Posterior cingulate gyrus (tissue), 11 donors: ENCODE data around the gene ZNF277.

ENCODE experiments used
- DNase-seq, 10 donors: peaks; one replicate each; pipeline versions ENCODE4 v3.0.0 to v3.0.0-alpha.2; 2020 to 2021; ENCODE audit warnings: mixed read lengths in 3 of 10
- intact Hi-C: fragments of 100-400 bp; cut with DNase I; formaldehyde crosslinking; loops from one replicate; pipeline ENCODE4 v1.15.1; 2023

The ZNF277 gene

GRCh38 chr7:112205343-112206237 lies 905 bp upstream of the ZNF277 start:
- peak; percentile 47 to 94 (median 54) for DNase-seq
- intact Hi-C loops: loop anchor here (5.0 to 10.0 kb wide), 4 partner anchors 43 to 451 kb away; no protein-coding TSS in a partner anchor

DNA sequence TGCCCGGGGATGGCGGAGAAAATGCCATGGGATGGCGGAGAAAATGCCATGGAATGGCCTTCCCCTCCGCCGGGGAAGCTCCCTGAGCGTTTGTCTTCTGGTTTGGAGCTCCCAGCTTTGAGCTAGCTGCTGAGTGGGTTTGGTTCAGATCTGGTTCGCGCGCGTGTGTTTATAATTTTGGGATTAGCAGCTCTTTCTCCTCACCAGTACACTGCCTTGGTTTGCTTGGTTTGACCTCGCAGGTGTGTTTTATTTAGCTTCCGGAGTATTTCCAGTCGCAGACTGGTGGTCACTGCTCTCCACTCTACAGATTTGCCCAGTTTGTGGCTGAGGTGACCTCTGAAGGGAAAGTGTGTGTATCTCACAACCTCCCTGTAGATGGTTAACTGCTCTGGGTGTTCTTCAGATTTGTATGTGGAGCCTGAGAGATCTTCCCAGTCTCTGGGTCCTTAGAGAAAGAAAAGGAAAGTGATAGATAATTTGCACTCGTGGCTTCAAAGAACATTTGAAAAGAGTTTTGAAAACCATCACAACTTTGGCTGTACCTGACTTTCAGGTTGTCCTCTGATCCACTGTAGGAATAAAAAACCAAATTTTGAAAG lies 597 bp downstream of the ZNF277 start:
- no peak for DNase-seq
- intact Hi-C loops: loop anchor here (5.0 to 10.0 kb wide), 4 partner anchors 45 to 452 kb away; no protein-coding TSS in a partner anchor

DNA sequence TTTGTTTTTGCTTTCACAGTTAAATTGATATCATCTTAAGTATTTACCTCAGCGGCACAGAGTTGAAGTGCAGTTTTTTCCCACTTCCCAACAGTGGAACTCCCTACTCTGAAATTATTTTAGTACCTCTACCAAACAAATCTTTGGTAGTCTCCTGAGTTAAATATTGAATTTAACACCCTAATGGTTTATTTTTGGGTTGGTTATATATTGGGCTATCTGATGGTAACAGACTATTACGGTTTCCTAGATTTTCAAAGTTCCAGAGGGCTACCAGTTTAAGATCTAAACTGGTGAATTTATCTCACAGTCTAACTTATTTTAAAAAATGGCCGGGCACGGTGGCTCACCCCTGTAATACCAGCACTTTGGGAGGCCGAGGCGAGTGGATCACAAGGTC lies 1.3 kb downstream of the ZNF277 start:
- no peak for DNase-seq
- intact Hi-C loops: loop anchor here (5.0 to 10.0 kb wide), 4 partner anchors 45 to 453 kb away; no protein-coding TSS in a partner anchor

GRCh38 chr7:112211348-112211907 lies 4.9 kb downstream of the ZNF277 start:
- DNase-seq: no peak
- intact Hi-C loops: no loop called here

DNA sequence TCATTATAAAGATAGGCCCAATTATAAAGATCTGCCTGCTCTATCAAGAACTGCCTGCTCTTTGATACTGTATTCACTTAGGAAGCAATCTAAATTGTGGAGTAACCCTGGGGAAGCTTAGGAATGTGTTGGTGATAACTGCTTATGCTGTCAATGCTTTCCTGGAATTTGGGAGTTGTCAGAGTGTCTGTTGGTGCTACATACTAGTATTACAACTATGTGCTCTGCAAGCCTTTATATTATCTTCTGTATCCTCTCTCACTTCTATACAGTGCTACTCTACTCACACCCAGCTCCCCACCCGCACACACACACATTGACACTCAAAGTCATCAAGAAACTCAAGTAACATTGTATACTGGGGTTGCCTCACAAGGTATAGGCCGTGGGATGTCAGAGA lies 6.1 kb downstream of the ZNF277 start:
- DNase-seq: no peak
- intact Hi-C loops: no loop called here

DNA sequence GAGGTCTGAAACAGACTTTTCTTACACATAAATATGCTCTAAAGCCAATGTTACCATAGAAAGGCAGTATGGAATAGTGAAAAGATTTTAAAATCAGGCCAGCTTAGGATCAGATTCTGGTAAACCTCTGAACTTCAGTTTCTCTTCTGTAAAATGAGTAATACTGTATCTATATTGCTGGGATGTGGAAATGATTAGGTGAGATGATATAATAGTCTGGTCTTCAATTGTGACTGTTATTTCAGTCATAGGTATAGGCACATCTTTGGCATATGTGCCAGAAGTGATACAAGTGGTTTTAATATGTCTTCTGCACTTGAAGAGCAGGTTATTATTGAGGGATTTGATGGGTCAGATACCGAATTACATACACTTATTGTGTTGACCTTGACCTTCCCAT lies 7.2 kb downstream of the ZNF277 start:
- intact Hi-C loops: no loop called here
- DNase-seq: no peak

DNA sequence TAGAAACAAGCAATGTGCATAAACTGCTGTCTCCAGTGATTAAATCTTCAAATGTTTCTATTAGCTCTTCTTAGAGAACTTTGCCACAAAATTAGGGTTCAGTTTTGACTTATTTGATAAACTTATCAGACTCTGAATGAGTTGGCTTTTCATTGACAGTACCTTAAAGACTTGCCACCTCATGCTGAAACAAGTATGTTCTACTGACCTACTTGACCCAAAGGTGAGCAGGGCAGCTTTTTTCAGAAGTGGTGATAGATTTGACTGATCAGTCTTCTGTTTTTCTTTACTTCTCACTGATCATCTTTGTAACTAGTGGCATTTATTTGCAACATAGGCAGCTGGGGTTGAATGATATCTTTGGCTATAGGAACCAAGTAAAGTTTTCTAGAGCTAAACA lies 7.8 kb downstream of the ZNF277 start:
- DNase-seq: no peak
- intact Hi-C loops: no loop called here

DNA sequence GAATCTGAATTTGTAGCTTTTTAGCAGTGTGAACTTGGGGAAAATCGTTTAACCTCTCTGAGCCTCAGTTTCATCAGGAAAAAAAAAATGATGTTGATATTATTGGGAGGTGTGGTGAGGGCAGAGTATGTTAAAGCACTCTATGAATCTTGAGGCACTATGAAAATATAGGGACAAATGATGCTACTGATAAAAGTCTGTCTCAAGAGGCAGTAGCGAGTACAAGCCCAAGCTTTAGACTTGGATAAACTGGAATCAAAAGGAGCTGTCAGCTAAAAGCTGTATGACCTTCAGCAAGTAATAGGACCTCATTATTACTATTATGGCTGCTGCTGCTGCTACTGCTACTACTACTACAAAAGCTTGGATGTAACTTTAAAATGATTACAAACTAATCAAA lies 8.4 kb downstream of the ZNF277 start:
- intact Hi-C loops: no loop called here
- no peak for DNase-seq

DNA sequence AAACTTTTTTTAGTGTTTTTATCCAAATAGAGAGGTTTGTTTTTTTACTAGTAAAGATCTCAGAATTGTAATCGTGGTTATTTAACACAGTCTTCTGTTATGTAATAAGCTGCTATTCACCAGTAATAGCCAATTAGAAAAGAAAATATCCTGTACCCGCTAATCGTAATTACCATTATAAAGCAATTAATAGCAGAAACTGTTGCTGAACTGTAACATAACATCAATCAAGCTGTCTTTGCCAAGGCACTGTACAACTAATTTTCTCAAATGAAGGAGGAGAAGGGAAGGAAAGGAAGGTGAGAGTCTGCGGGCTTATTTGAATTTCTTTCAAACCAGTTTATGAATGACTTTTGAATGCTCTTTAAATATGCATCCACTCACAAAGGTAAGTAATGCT lies 9.3 kb downstream of the ZNF277 start:
- intact Hi-C loops: no loop called here
- no peak for DNase-seq

GRCh38 chr7:112220877-112221434 lies 14.5 kb downstream of the ZNF277 start:
- intact Hi-C loops: no loop called here
- peak in 1 of 10 donors; percentile 67 for DNase-seq

DNA sequence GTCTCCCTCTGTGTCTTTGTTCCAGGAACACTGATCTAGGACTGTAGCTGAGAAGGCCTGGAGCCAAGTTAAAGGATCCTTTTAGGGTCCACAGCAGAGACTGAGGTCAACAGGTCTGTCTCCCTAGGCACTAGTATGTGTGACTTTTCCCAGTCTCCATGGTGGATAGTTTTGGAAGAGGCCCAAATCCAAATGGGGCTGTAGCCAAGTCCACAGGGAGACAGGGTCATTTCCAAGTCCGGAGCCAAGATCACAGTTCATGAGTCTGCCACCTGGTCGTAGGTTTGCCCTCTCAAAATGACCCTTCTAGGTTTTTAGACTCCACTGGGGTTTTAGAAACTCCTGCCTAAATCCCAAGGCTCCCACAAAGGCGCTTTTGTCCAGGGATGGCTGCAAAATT lies 16.8 kb downstream of the ZNF277 start:
- DNase-seq: no peak
- intact Hi-C loops: no loop called here

GRCh38 chr7:112224186-112224585 lies 17.7 kb downstream of the ZNF277 start:
- intact Hi-C loops: no loop called here
- DNase-seq: no peak

DNA sequence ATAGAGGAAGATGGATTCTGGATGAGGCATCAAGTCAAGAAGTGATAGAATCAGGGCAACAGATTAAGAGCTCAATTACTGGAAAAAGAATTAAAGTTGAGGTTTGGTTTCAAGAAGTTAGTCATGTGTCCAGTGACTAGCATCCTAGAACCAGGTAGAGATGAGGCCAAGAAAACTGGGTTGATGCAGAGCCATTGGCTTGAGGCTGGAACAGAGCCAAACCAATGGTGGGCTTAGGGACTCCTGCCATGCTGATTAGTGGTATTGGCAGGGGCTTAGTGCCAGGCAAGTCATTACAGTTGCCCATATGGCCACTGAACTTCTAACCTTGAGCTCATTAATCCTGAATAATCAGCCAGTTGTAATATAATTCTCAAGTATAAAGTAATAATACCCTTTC lies 18.5 kb downstream of the ZNF277 start:
- DNase-seq: no peak
- intact Hi-C loops: no loop called here

DNA sequence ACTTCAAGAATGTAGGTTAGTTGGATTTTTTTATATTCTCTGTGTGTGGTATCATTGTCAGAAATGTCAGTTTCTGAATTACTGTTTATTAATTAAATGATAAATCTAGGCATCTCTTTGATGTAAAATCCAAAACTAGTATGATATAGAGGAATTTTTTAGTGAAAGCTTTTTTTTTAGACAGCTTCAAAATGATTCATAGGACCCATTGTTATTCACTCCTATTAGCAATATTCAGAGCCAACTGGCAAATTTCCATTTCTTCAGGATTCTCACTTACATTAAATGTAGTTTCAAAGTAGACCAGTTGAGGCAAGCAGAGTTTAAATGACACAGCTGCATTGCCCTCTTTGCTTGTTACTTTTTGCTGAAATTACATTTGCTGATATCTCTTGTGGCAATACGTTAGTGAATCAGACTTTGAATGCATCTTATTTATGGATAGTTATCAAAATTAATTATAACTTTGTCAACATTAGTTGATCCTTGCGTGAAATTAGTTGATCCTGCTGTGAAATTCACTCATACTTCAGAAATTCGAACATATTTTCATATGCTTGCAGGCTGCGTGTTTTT lies 20.3 kb downstream of the ZNF277 start:
- intact Hi-C loops: no loop called here

DNA sequence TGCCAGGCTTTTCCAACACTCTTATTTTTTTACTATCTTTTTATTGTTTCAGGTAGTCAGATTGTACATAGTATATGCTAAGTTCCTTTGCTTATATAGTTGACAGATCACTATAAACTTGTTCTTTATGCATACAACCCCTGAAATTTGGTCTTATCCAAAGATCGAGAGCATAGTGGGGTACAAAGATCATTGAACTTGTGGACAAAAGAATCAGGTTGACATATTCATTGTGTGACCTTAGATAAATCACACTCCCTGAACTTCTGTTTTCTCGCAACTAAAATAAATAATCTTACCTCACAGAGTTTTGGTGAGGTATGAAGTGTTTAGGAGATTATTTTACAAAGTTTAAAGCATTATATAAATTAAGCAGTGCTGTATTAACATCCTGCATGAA lies 22.1 kb downstream of the ZNF277 start:
- intact Hi-C loops: no loop called here
- no peak for DNase-seq

More for the DNA sequence above, 20.3 kb downstream of the ZNF277 start:
- no peak for DNase-seq

GRCh38 chr7:112232212-112232978 lies 25.9 kb downstream of the ZNF277 start:
- DNase-seq: no peak
- intact Hi-C loops: no loop called here

- no peak for DNase-seq
- intact Hi-C loops: no loop called here
These were observed 26.7 kb downstream of the ZNF277 start for GRCh38 chr7:112233048-112233697.

- intact Hi-C loops: no loop called here
- DNase-seq: no peak
These were observed 27.7 kb downstream of the ZNF277 start for GRCh38 chr7:112234147-112234546.

DNA sequence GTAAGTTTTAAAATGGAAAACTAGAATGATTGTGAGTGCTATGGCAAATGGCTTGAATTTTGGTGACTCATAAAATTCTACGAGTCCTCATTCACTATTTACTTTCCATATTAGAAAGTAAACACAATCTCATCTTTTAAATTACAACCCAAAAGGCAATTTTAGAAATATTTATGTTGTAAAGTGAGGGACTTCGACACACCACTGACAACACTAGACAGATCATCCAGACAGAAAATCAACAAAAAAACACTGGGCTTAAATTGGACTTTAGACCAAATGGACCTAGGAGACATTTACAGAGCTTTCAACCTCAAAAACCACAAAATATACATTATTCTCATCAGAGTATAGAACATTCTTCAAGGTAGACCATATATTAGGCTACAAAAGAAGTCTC lies 30.1 kb downstream of the ZNF277 start:
- DNase-seq: no peak
- intact Hi-C loops: no loop called here

DNA sequence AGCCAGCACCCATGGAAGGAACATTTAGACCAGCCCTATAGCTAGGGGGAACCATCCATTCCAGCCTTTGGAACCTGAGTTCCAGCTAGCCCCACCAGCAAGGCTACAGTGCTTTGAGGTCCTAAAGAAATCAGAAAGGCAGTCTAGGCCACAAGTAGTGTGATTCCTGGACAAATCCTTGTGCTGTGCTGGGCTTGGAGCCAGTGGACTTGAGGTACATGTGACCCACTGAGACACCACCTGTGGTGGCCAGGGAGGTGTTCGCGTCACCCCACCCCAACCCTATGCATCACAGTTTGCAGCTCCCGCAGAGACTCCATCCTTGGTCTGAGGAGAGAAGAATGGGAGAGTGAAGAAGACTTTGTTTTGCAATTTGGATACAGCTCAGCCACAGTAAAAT lies 31.8 kb downstream of the ZNF277 start:
- peak in 1 of 10 donors; percentile 72 for DNase-seq
- intact Hi-C loops: no loop called here
